Measurements from ENCODE around the gene PAX4. TPM values are rescaled to one million over a fixed set of nuclear protein-coding genes. Genes with fewer than 3 reads are reported as not detected.

PAX4 gene
- total RNA-seq, 1 experiment from 2014 or later: not detected

DNA sequence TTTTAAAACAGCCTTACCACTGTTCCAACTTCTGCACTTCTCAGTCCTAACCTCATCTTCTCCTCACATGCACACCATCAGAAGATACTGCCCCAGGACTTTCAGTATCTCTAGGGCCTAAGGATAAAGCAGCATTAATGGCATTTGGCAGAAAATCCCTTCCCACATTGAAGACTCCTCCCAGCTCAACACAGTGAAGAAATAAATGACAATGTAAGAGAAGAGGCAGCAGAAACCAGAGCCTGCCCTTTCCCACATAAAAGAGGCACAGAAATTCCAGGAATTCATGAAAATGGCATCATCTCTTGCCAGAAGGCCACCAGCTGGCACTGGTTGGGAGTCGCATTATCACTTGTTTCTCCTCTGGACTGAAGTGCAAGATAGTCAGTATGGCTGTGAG, 36.2 kb downstream of the PAX4 start:
- H3T11ph ChIP-seq (ENCODE audit: low read length): no peak overlapping the region
- H3K4me2 ChIP-seq (ENCODE audit: insufficient read depth, insufficient read length, low read length): no peak overlapping the region
- no peak overlapping the region for H4K8ac ChIP-seq (replicated peaks; ENCODE audit: insufficient read length, low read depth, low read length)
- peaks cover 8% of the 10 kb centered on the region for H3K23me2 ChIP-seq (ENCODE audit: insufficient read length, low read depth, low read length, poor library complexity, severe bottlenecking)
- no peak overlapping the region for H3K27ac ChIP-seq (ENCODE audit: insufficient read length, low read depth, low read length)
- no peak overlapping the region for H2BK20ac ChIP-seq (ENCODE audit: low read depth, low read length, poor library complexity, severe bottlenecking)
- H3K18ac ChIP-seq (ENCODE audit: insufficient read length, low read depth, low read length): no peak overlapping the region
- no peak overlapping the region for H2BK15ac ChIP-seq (ENCODE audit: low read depth, low read length)
- TF ChIP-seq CTCF (conservative IDR thresholded peaks at IDR 0.05): no peak
- no CpG with 5 or more reads among the region's 1 CpG for WGBS (ENCODE audit: extremely low coverage, insufficient read length, low lambda C conversion rate)
- Mint-ChIP-seq H3K27ac (no peak overlapping the region), H3K27me3 (ENCODE audit: low read depth) (peaks cover 12% of the 10 kb centered on the region), H3K4me3 (no peak overlapping the region), H3K4me1 (peaks cover 13 to 19% of the 10 kb centered on the region in 2 experiments), H3K9me3 (no peaks in the 10 kb centered on the region), H3K36me3 (ENCODE audit: insufficient read depth in 1 of 3, low read depth in 3 of 3) (peaks cover 8 to 30% (median 21%) of the 10 kb centered on the region in 3 experiments)
- H3K4ac ChIP-seq (ENCODE audit: low read depth, low read length): no peak overlapping the region
- DNase-seq: no peak
- H3K79me1 ChIP-seq (ENCODE audit: insufficient read depth, low read depth, low read length, poor library complexity, severe bottlenecking): peaks cover 6% of the 10 kb centered on the region
- no peaks in the 10 kb centered on the region for H3K79me2 ChIP-seq (ENCODE audit: insufficient read depth, low read length)
- no peak overlapping the region for H3K9ac ChIP-seq (ENCODE audit: extremely low read depth, insufficient read length, low read length)
- H2BK120ac ChIP-seq (ENCODE audit: low read depth, low read length, poor library complexity, severe bottlenecking): no peak overlapping the region
- no peaks in the 10 kb centered on the region for H4K20me1 ChIP-seq (ENCODE audit: control insufficient read depth, insufficient read depth, insufficient read length)
- H3K27me3 ChIP-seq (ENCODE audit: insufficient read depth, low read length): peaks cover 4% of the 10 kb centered on the region; the same call in 1 of the 2 replicates
- no peak overlapping the region for H2BK12ac ChIP-seq (ENCODE audit: insufficient read length, low read depth, low read length)
- H2AK5ac ChIP-seq (ENCODE audit: insufficient read length, low read length): no peak overlapping the region
- peaks cover 2% of the 10 kb centered on the region; the same call in 1 of the 2 replicates for H3K4me1 ChIP-seq (ENCODE audit: insufficient read depth, low read length)
- no peaks in the 10 kb centered on the region for H3K9me3 ChIP-seq (ENCODE audit: control insufficient read depth, low read depth, low read length)
- no peak overlapping the region for H4K5ac ChIP-seq (ENCODE audit: insufficient read length, low read depth, low read length)
- no peak overlapping the region for H3K56ac ChIP-seq (ENCODE audit: insufficient read length, low read depth, low read length)
- H3K23ac ChIP-seq (ENCODE audit: insufficient read length, low read depth, low read length): no peak overlapping the region
- no peak overlapping the region for H4K91ac ChIP-seq (ENCODE audit: insufficient read length, low read depth, low read length)
- H2BK5ac ChIP-seq (ENCODE audit: insufficient read length, low read length): no peak overlapping the region
- no peak overlapping the region for H2AFZ ChIP-seq (ENCODE audit: low read length)
- no peak overlapping the region for H3K14ac ChIP-seq (ENCODE audit: insufficient read depth, low read length)
